Smooth muscle cell (in vitro differentiated cells): ENCODE data around the gene DYSF. TPM values are rescaled to one million over a fixed set of nuclear protein-coding genes. Genes with fewer than 3 reads are reported as not detected.

Source experiments
- DNase-seq: peaks from one replicate; lab custom pipeline; 2025; ENCODE audit not compliant: unreplicated experiment; lab: John Stamatoyannopoulos, UW
- H2AFZ ChIP-seq: fragments of 200-600 bp; sonication (generic); 2 replicates; pipeline ENCODE4 v1.6.0; 2016; ENCODE audit warnings: antibody characterized with exemption, low read depth, mild to moderate bottlenecking
- H3F3A ChIP-seq: fragments of 200-600 bp; sonication (generic); 2 replicates; pipeline ENCODE4 v1.6.0; 2017; ENCODE audit warnings: antibody characterized with exemption, low read depth
- H3K27ac ChIP-seq: fragments of 200-600 bp; sonication (generic); 2 replicates; pipeline ENCODE4 v1.5.1; 2016; ENCODE audit warnings: low read depth, mild to moderate bottlenecking
- H3K27me3 ChIP-seq: fragments of 200-600 bp; sonication (generic); 2 replicates; pipeline ENCODE4 v1.6.1; 2016; ENCODE audit warnings: low read depth, mild to moderate bottlenecking
- H3K36me3 ChIP-seq: fragments of 200-600 bp; sonication (generic); 2 replicates; pipeline ENCODE4 v1.5.1; 2016; ENCODE audit warnings: low read depth
- H3K4me1 ChIP-seq: fragments of 200-600 bp; sonication (generic); 2 replicates; pipeline ENCODE4 v1.5.1; 2016; ENCODE audit warnings: low read depth
- H3K4me2 ChIP-seq: fragments of 200-600 bp; sonication (generic); 2 replicates; pipeline ENCODE4 v1.6.0; 2016; ENCODE audit warnings: mild to moderate bottlenecking
- H3K4me3 ChIP-seq: fragments of 200-600 bp; sonication (generic); 2 replicates; pipeline ENCODE4 v1.5.1; 2016; ENCODE audit warnings: mild to moderate bottlenecking
- H3K79me2 ChIP-seq: fragments of 200-600 bp; sonication (generic); 2 replicates; pipeline ENCODE4 v1.6.0; 2016; ENCODE audit warnings: low read depth, mild to moderate bottlenecking
- H3K9ac ChIP-seq: fragments of 200-600 bp; sonication (generic); 2 replicates; pipeline ENCODE4 v1.6.0; 2016; ENCODE audit warnings: low read depth
- H3K9me3 ChIP-seq: fragments of 200-600 bp; sonication (generic); replicated peaks from 2 replicates; pipeline ENCODE4 v1.5.1; 2016; ENCODE audit warnings: low read depth
- H4K20me1 ChIP-seq: fragments of 200-600 bp; sonication (generic); 2 replicates; pipeline ENCODE4 v1.6.0; 2016; ENCODE audit warnings: low read depth
- WGBS: methylation state at CpG from one replicate; pipeline ENCODE4 v1.1.7; 2016; ENCODE audit warnings: low lambda C conversion rate; 5-methylcytosine and 5-hydroxymethylcytosine counted together
- polyA plus RNA-seq: library from polyadenylated mRNA; unstranded; fragments of >200 nt; fragmentation: Nextera tagmentation; extraction: Ambion mirVana; gene quantifications from 2 replicates; pipeline ENCODE4 v1.2.1, GENCODE V29; 2016
- total RNA-seq: library from RNA; depleted of rRNA; stranded (reverse); fragments of >200 nt; gene quantifications from 2 replicates; pipeline ENCODE4 v1.2.3, GENCODE V29; 2014
- TF ChIP-seq, protein P1 (sequence below): fragments of 200-600 bp; sonication (generic); IDR thresholded peaks from 2 replicates; pipeline ENCODE4 v1.5.1; 2017; ENCODE audit warnings: borderline replicate concordance, mild to moderate bottlenecking, antibody characterized with exemption; ENCODE audit not compliant: insufficient read depth, poor library complexity, severe bottlenecking

Gene DYSF
- total and polyA plus RNA-seq, 2 experiments from 2014 or later, result 0.64 to 1.6 TPM

DNA sequence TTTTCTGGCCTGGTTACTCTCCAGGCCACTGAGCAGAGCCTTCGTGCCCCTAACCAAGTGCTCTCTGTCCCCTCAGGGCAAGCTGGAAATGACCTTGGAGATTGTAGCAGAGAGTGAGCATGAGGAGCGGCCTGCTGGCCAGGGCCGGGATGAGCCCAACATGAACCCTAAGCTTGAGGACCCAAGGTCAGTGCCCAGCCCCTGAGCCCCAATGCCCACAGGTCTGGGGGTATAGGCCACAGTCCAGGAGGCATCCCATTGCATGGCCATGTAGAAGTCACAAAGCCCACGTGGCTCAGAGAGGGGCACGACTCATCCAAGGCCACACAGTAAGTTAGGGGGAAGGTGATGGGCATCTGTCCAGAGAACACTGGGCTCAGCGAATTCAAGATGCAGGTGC, 227.6 kb downstream of the DYSF start:
- no peak overlapping the region for H2AFZ ChIP-seq
- no peaks in the 10 kb centered on the region for H3K9me3 ChIP-seq
- H3K4me3 ChIP-seq, result no peak overlapping the region
- WGBS, result 93% methylated on average over 6 of the region's 6 CpGs
- H3K27ac ChIP-seq, result no peak overlapping the region
- no peaks in the 10 kb centered on the region for H4K20me1 ChIP-seq
- DNase-seq, result no peak
- TF ChIP-seq, protein P1, sequence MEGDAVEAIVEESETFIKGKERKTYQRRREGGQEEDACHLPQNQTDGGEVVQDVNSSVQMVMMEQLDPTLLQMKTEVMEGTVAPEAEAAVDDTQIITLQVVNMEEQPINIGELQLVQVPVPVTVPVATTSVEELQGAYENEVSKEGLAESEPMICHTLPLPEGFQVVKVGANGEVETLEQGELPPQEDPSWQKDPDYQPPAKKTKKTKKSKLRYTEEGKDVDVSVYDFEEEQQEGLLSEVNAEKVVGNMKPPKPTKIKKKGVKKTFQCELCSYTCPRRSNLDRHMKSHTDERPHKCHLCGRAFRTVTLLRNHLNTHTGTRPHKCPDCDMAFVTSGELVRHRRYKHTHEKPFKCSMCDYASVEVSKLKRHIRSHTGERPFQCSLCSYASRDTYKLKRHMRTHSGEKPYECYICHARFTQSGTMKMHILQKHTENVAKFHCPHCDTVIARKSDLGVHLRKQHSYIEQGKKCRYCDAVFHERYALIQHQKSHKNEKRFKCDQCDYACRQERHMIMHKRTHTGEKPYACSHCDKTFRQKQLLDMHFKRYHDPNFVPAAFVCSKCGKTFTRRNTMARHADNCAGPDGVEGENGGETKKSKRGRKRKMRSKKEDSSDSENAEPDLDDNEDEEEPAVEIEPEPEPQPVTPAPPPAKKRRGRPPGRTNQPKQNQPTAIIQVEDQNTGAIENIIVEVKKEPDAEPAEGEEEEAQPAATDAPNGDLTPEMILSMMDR, result no peak
- H3K27me3 ChIP-seq, result no peaks in the 10 kb centered on the region
- H3K36me3 ChIP-seq, result no peaks in the 10 kb centered on the region
- H3K4me2 ChIP-seq, result no peak overlapping the region
- H3F3A ChIP-seq, result no peaks in the 10 kb centered on the region
- no peaks in the 10 kb centered on the region for H3K79me2 ChIP-seq
- no peak overlapping the region for H3K9ac ChIP-seq
- no peaks in the 10 kb centered on the region for H3K4me1 ChIP-seq

DNA sequence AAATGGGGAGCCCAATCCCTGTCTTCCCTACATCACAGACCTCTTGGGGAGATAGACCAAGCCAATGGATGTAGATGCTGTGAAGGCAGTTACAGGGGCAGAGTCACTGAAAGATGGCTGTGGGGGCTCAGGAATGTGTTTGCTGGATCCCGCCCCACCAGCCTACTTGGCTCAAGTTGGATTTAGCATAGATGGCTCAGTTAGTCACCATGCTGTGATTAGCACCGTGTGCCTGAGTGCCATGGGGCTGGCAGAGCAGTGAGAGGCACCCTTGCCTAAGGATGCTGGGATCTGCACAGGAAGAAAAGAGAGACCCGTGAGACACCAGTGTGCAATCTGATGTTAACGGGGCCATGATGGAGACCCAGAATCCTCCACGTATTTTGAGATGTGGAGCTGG, 228.3 kb downstream of the DYSF start:
- WGBS, result 99% methylated on average over 5 of the region's 5 CpGs
- H3K9ac ChIP-seq, result no peak overlapping the region
- TF ChIP-seq, protein P1, result no peak

DNA sequence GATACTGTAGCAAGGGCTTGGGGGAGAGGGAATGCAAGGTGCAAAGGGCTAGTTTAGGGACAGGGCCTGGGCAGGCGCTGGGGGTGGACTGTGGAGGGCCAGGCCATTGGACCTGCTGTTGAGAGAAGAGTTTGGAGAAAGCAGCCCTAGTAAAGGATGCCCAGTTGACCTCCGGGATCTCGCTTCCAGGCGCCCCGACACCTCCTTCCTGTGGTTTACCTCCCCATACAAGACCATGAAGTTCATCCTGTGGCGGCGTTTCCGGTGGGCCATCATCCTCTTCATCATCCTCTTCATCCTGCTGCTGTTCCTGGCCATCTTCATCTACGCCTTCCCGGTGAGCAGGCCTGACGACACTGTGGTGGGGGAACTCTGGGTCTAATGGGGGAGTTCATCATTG, 229.0 kb downstream of the DYSF start:
- Histone ChIP-seq H3K4me1 (no peaks in the 10 kb centered on the region), H3K4me2 (no peak overlapping the region), H3K9ac (no peak overlapping the region), H3K79me2 (no peaks in the 10 kb centered on the region), H4K20me1 (no peaks in the 10 kb centered on the region), H2AFZ (no peak overlapping the region), H3K27me3 (no peaks in the 10 kb centered on the region), H3K4me3 (no peak overlapping the region), H3K9me3 (no peaks in the 10 kb centered on the region), H3K27ac (no peak overlapping the region), H3F3A (no peaks in the 10 kb centered on the region), H3K36me3 (no peaks in the 10 kb centered on the region)
- 96% methylated on average over 11 of the region's 11 CpGs for WGBS
- TF ChIP-seq, protein P1, result no peak
- no peak for DNase-seq

More for the DNA sequence above, 228.3 kb downstream of the DYSF start:
- Histone ChIP-seq H3K27ac (no peak overlapping the region), H4K20me1 (no peaks in the 10 kb centered on the region), H3K36me3 (no peaks in the 10 kb centered on the region), H3K4me2 (no peak overlapping the region), H2AFZ (no peak overlapping the region), H3K9me3 (no peaks in the 10 kb centered on the region), H3K4me3 (no peak overlapping the region), H3F3A (no peaks in the 10 kb centered on the region), H3K27me3 (no peaks in the 10 kb centered on the region), H3K4me1 (no peaks in the 10 kb centered on the region), H3K79me2 (no peaks in the 10 kb centered on the region)
- no peak for DNase-seq

DNA sequence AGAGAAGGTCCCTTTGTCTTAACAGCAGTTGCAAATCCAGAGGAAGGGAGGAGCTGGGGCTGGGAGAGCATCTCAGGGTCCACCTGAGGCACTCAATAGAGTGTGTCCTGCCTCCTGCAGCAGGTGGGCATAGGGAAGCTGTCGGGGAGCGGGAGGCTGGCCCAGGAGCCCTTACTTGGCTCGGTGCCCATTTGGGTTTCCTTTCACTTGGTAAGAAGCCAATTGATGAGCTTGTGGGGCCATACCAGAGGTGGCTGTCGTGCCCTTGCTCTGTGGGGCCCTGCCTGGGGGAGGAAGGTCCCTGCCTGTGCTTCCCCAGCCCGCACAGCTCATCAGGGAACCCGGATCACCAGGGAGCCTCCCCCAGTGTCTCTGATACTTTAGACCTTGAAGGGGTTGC, 229.7 kb downstream of the DYSF start:
- no peak overlapping the region for H3K27ac ChIP-seq
- no peaks in the 10 kb centered on the region for H3F3A ChIP-seq
- H4K20me1 ChIP-seq, result no peaks in the 10 kb centered on the region
- H3K27me3 ChIP-seq, result no peaks in the 10 kb centered on the region
- no peak overlapping the region for H3K9ac ChIP-seq
- H3K4me1 ChIP-seq, result no peaks in the 10 kb centered on the region
- H3K36me3 ChIP-seq, result no peaks in the 10 kb centered on the region
- no peaks in the 10 kb centered on the region for H3K9me3 ChIP-seq
- no peaks in the 10 kb centered on the region for H3K79me2 ChIP-seq
- 91% methylated on average over 6 of the region's 6 CpGs for WGBS
- TF ChIP-seq, protein P1, result no peak
- H3K4me2 ChIP-seq, result no peak overlapping the region
- H3K4me3 ChIP-seq, result no peak overlapping the region
- no peak overlapping the region for H2AFZ ChIP-seq
- no peak for DNase-seq
